Measurements from ENCODE around the gene SLC9A4.

GRCh38 chr2:102553601-102554000 lies 80.6 kb downstream of the SLC9A4 start:
- no peak for TF ChIP-seq CTCF (IDR thresholded peaks at IDR 0.05; ENCODE audit: low read depth, low read length, poor library complexity, severe bottlenecking)
- no peak for TF ChIP-seq EZH2phosphoT487 (IDR thresholded peaks at IDR 0.05; ENCODE audit: borderline replicate concordance, low read length)
